CD4-positive, alpha-beta T cell treated with Interleukin-4 for 1 hour (primary cell): ENCODE results near the gene TMEM167A.

Source experiments
- DNase-seq, 2 donors: peaks; one replicate each; pipeline ENCODE4 v3.0.0-alpha.2; 2020 to 2022

TMEM167A gene

DNA sequence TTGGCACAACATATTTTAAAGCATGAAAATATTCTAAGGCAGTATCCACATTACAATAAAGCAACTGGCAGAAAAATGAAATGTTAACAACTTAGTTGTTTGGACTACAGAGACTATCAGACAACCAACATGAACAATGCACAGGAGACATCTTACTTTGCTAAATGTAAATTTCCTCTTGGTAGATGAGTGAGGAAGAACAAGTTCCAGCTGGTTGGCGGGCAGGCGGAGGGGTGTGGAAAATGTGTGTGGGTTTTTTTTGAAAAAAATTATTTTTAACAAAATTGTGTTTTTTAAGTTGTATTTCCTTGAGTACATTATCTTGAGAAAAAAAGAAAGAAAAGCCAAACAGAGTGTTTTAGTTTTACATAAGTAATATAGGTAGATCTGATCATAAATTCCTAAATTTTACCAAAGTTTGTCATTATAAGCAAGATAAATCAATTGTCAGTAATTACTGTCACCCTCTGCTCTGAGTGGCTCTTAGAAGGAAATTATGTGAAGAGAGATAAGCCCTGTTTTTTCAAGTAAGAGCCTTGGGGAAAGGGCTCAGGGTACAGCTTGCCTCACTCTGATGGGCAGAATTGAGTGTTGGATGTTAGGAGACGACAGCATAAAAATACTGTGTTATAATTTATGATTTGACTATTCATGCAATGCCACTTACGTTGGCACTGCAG lies 42.5 kb downstream of the TMEM167A start:
- DNase-seq = no peak

- DNase-seq = no peak
Observed at GRCh38 chr5:83034036-83034435, 43.2 kb downstream of the TMEM167A start.

DNA sequence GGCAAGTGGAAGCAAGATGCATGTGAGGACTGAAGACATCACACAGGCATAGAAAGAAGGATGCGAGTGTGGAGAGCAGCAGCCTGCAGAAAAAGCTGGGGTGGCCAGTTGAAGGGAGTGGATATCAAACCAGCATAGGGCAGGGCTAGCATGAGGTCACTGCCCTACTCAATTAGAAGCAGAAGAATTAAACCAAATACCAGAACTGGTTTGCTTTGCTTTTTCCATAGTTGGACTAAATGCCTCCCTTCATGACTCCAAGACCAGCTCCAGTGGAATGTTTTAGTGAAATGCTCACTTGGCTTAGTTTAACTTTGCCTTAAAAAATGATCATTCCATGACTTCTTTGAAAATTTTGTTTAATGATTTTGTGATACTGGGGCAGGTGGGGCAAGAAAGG lies 45.8 kb downstream of the TMEM167A start:
- DNase-seq = no peak

DNA sequence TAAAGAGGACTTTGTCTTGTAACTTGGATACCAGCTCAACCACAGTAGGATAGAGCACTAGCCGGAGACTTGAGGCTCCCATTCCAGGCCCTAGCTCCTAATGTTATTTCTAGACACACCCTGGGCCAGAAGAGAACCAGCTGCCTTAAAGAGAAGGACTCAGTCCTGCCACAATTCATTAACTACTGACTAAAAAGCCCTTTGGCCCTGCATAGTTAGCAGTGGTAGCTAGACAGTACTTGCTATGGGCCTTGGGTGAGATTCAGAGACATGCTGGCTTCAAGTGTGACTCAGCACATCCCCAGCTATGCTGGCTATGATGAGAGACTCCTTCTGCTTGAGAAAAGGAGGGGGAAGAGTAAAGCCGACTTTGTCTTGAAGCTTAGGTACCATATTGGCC lies 47.3 kb downstream of the TMEM167A start:
- DNase-seq = no peak

DNA sequence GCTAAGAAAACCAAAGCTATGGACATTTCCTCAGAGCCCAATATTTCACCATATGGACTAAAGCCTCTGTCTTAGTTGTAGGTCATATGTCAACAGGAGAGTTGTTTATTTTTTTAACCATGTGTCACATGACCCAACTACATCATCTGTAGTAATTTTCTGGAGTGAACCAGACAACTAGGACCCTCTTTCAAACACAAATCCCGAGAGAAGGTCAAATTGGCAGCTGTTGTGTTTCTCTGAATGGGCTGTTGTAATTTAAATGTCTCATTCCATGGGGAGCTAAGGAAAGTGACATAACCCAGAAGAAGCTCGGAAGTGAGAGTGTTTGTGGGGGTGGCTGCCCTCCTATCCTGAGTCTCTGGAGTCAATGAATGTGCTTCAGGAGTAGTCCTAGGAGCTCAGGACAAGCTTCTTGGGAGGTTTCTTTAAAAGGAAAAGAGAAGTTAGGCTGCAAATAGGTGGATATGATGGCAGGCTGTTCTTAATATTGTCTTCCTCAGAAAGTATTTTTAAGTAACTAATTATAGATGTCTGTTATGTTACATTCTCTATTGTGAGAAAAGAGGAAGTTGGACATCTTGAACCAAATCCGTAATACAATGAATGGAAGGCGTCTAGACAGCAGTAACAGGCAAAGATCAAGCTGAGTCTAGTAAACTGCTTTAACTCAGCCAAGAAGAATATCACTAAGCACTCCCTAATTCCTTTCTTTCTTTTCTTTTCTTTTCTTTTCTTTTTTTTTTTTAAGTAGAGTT lies 50.1 kb downstream of the TMEM167A start:
- DNase-seq = no peak

DNA sequence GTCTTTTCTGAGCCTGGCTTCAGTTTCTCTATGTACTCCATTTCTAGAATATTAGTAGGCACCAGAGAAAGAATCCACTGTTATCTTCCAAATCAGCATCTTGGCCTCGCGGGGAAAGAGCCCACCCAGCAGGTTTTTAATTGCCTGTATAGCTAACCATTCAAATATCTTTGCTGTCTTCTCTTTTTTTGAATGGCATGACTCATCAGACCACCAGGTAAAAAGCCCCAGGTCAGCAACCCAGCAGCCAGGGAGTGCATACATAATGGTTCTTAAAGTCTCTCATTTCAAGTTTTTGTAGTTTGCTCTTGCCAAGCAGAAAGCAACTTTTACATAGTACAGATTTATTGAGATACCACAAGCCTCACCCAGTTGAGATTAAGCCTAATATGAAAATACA lies 50.7 kb downstream of the TMEM167A start:
- no peak for DNase-seq

GRCh38 chr5:83025690-83026478 lies 51.3 kb downstream of the TMEM167A start:
- no peak for DNase-seq

DNA sequence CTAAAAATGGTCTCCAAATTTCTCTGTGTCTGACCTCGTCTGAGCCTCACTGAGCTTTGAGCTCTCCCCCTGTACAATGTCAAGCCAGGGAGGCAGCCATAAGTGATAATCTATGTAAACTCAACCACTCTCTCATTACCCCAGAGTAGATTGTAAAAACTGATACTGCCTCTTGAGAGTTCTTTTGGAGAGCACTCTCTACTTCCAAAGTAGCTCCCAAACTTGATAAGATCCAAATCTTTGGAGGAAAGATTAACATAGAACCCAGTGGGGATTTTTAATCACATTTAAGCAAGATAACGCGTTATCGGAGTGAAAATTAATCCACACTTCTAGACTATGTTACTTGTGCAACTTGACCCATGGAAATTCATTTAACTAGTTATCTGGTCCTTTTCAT lies 54.9 kb downstream of the TMEM167A start:
- no peak for DNase-seq

DNA sequence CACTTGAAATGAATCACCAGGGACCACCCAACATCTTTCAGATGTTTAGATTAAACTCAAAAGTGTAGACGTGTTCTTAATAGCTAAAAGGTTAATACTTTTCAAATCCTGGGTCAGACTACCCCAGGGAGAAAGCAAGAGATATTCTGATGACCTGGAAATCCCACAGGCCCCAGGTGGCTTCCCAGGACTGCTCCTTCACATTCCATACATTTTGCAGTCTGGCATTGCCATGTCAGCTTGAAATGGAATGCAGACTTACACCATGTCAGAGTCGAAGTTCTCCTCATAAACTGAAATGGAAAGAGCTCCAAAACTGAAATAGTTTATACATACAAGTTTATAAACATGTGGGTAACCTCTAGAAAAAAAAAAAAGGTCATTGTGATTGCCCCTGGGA lies 61.5 kb downstream of the TMEM167A start:
- no peak for DNase-seq

DNA sequence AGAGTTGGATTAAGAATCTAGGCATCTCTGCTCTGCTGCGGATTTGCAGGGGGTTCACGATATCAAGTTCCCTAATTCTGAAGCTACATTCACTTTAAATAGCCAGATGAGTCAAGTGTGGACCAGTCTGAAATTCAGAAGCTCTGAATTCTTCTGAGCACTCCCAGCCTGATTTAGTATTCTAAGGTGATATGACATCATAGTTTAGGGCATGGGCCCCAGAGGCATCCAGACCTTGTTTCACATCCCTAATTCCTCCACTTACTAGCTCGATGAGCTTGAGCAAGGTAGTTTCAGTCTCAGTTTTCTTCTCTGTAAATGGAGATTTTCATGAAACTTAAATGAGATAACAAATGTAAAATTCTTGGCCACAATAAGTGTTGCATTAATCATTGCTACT lies 65.2 kb downstream of the TMEM167A start:
- DNase-seq = peak in 1 of 2 donors; percentile 37

DNA sequence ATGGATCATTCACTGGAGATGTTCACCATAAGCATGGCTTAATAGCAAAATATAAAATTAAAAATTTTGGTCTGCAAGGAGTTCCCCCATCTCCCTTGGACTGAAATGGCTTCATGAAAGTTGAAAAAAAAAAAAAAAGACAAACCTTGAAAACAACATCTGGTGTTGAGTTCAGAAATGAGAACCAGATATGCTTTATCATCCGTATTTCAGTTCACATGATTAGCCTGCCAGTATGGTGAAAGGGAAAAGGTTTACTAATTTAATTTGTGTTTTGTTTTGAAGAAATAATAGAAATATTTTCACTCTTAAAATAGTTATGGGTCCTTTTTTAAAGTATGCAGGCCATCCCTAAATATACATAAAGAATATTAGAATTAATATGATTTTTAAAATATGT lies 67.8 kb downstream of the TMEM167A start:
- DNase-seq = no peak

GRCh38 chr5:83007755-83008154 lies 69.4 kb downstream of the TMEM167A start:
- no peak for DNase-seq

DNA sequence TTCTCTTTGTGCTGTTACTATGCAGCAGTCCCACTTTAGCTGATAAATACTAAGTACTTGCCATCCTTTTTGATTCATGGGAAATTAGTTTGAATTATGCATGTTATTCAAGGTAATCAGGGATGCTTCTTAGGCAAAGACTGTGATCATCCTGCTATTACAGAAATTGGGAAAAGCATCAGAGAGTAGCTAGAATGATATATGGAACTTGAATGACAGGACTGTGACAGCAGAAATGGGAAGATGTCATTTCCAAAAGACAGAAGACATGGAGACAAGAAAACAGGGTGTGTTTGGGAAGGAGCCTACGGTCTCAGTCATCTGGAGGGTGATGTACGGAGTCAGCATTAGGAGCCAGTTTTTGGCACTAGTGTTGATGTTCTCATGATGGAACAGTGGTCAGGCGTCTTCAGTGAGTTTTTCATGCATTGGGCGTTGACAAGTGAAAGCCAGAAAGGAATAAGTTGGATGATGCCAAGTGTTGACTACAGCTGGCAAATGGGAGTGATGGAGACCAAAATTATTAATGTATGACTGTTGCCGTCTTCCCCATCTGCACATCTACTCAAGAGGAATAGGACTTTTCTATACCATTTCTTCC lies 70.4 kb downstream of the TMEM167A start:
- DNase-seq = no peak

DNA sequence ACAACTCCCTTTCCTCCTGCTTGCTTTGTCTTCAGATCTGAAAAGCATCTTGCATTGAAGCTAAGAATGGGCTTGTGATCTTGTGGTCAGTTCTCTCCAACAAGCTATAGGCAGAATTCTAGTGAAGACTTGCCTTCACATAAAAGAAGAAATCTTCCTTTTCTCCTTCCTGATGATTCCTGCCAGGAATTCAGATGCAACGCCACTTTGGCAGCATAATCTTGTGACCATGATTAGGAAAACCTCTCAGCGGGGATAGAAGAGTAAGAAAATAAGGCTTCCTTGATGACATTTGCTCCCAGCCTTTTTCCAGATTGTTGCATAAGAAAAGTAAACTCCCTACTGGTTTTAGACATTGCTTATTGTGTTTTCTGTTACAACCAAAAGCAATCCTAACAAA lies 73.4 kb downstream of the TMEM167A start:
- no peak for DNase-seq
